GM12875 (cell line): Measurements from ENCODE around the gene MAGEB17.
"Not testable (repeated sequence)": the region's sequence is repeated elsewhere in the genome, so short reads cannot be mapped to it uniquely, and the experiment has no call there.

ENCODE experiments used
- H3K4me3 ChIP-seq: one replicate; pipeline ENCODE4 v1.5.1; 2011; ENCODE audit warnings: low read depth, low read length, control low read depth
- CTCF ChIP-seq: IDR thresholded peaks from 2 replicates; pipeline ENCODE4 v1.5.1; 2011; ENCODE audit warnings: low read depth, mild to moderate bottlenecking, control low read depth, inconsistent platforms, low read length, moderate library complexity, borderline replicate concordance; ENCODE audit not compliant: insufficient read depth

Gene MAGEB17

GRCh38 chrX:16140983-16141382, 26.3 kb upstream of the MAGEB17 start:
- H3K4me3 ChIP-seq = no peak overlapping the region
- TF ChIP-seq CTCF = no peak

- no peak overlapping the region for H3K4me3 ChIP-seq
- no peak for TF ChIP-seq CTCF
These were observed 25.6 kb upstream of the MAGEB17 start for GRCh38 chrX:16141422-16142245.

GRCh38 chrX:16142246-16142558, 25.1 kb upstream of the MAGEB17 start:
- TF ChIP-seq CTCF = no peak
- H3K4me3 ChIP-seq = no peak overlapping the region

GRCh38 chrX:16143968-16144367, 23.3 kb upstream of the MAGEB17 start:
- no peak overlapping the region for H3K4me3 ChIP-seq
- TF ChIP-seq CTCF = no peak

GRCh38 chrX:16144420-16144819, 22.9 kb upstream of the MAGEB17 start:
- no peak for TF ChIP-seq CTCF

GRCh38 chrX:16145093-16145492, 22.2 kb upstream of the MAGEB17 start:
- H3K4me3 ChIP-seq = not testable (repeated sequence)

More at GRCh38 chrX:16144420-16144819, 22.9 kb upstream of the MAGEB17 start:
- H3K4me3 ChIP-seq = no peak overlapping the region

GRCh38 chrX:16145656-16146055, 21.6 kb upstream of the MAGEB17 start:
- TF ChIP-seq CTCF = no peak

More at GRCh38 chrX:16145656-16146055, 21.6 kb upstream of the MAGEB17 start:
- H3K4me3 ChIP-seq = no peak overlapping the region
